PC-9 (cell line): Measurements from ENCODE around the gene HPN.

Source experiments
- EZH2 ChIP-seq: fragments of 200-600 bp; sonication (generic); IDR thresholded peaks from 2 replicates; pipeline ENCODE4 v1.8.0; 2017; ENCODE audit warnings: antibody characterized with exemption, low read depth
- TF ChIP-seq, protein P1 (sequence below): fragments of 200-600 bp; sonication (generic); conservative IDR thresholded peaks from 2 replicates; pipeline ENCODE4 v1.6.1; 2017; ENCODE audit warnings: mixed run types, antibody characterized with exemption, mild to moderate bottlenecking, moderate library complexity

- TF ChIP-seq, protein P1, sequence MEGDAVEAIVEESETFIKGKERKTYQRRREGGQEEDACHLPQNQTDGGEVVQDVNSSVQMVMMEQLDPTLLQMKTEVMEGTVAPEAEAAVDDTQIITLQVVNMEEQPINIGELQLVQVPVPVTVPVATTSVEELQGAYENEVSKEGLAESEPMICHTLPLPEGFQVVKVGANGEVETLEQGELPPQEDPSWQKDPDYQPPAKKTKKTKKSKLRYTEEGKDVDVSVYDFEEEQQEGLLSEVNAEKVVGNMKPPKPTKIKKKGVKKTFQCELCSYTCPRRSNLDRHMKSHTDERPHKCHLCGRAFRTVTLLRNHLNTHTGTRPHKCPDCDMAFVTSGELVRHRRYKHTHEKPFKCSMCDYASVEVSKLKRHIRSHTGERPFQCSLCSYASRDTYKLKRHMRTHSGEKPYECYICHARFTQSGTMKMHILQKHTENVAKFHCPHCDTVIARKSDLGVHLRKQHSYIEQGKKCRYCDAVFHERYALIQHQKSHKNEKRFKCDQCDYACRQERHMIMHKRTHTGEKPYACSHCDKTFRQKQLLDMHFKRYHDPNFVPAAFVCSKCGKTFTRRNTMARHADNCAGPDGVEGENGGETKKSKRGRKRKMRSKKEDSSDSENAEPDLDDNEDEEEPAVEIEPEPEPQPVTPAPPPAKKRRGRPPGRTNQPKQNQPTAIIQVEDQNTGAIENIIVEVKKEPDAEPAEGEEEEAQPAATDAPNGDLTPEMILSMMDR: no peak
- no peak for TF ChIP-seq EZH2
Measured at GRCh38 chr19:35042056-35042730, 672 bp downstream of the HPN start.
